ENCODE results near the gene MYO5A.
"Not testable (repeated sequence)": the region's sequence is repeated elsewhere in the genome, so short reads cannot be mapped to it uniquely, and the experiment has no call there.

- TF ChIP-seq, protein P1, sequence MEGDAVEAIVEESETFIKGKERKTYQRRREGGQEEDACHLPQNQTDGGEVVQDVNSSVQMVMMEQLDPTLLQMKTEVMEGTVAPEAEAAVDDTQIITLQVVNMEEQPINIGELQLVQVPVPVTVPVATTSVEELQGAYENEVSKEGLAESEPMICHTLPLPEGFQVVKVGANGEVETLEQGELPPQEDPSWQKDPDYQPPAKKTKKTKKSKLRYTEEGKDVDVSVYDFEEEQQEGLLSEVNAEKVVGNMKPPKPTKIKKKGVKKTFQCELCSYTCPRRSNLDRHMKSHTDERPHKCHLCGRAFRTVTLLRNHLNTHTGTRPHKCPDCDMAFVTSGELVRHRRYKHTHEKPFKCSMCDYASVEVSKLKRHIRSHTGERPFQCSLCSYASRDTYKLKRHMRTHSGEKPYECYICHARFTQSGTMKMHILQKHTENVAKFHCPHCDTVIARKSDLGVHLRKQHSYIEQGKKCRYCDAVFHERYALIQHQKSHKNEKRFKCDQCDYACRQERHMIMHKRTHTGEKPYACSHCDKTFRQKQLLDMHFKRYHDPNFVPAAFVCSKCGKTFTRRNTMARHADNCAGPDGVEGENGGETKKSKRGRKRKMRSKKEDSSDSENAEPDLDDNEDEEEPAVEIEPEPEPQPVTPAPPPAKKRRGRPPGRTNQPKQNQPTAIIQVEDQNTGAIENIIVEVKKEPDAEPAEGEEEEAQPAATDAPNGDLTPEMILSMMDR (optimal IDR thresholded peaks at IDR 0.05 in 1 of 3, IDR thresholded peaks at IDR 0.05 in 1 of 3, conservative IDR thresholded peaks at IDR 0.05 in 1 of 3; ENCODE audit: extremely low read depth in 1 of 3, insufficient read depth in 2 of 3, low read length in 3 of 3): not testable (repeated sequence)
- TF ChIP-seq EZH2 (IDR thresholded peaks at IDR 0.05; ENCODE audit: low read length): not testable (repeated sequence)
Measured at GRCh38 chr15:52459265-52459664, 69.4 kb downstream of the MYO5A start.
